NCI-H128 (cell line): ENCODE measurements around the gene SHANK3.

Experiments used
- DNase-seq: peaks from one replicate; lab custom pipeline; 2025; ENCODE audit not compliant: unreplicated experiment; lab: John Stamatoyannopoulos, UW

The SHANK3 gene

GRCh38 chr22:50711446-50712340, 39.1 kb downstream of the SHANK3 start:
- DNase-seq, result no peak

DNA sequence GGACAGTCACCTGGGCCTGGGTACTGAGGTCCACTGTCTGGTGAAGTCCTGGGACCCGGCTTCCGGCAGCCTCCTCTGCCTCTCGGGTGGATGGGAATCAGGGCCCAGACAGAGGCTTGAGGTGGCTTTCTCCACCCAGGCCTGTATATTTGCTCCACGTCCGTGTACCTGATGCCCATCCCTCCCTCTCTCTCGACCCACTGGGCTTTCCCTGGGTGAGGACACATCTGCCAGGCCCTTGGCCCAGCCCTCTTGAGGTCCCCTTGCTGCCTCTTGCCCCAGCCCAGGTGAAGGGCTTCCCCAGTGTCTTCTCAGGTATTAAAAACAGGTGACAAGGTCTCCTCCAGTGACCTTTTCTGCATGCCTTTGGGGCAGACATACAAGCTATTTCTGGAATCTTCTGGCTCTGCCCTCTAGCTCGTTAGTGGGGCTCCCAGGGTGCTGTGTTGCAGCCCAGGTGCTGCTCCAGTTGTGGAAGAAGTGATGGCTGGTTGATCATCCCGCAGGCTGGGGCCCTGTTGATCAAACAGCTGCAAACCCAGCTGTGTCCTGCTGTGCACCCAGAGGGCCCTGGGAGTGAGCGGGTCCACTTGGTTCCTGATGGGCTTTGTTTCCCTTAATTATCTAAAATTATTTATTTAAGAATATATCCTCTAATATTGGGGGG, 39.9 kb downstream of the SHANK3 start:
- DNase-seq, result no peak

- no peak for DNase-seq
These were observed 40.4 kb downstream of the SHANK3 start for GRCh38 chr22:50713008-50713385.

DNA sequence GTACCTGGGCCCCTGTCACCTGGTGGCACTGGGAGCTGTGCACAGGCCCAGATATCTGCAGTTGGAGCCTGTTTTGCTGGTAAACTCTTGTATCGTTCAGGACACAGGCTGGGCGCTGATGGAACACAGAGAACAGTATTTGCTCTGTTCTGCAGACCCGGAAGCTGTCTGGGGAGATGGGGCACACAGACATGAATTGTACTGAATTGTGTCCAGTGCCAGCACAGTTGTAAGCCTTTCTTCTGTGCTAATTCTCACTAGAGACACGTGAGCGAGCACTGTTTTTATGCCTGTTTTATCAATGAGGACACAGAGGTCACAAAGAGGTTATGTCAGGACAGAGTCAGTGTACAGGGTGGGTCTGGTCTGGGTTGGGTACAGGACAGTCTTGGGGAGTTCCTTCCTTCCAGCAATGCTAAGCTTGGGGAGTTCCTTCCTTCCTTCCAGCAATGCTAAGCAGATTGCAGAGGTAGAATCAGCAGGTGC, 41.0 kb downstream of the SHANK3 start:
- no peak for DNase-seq

DNA sequence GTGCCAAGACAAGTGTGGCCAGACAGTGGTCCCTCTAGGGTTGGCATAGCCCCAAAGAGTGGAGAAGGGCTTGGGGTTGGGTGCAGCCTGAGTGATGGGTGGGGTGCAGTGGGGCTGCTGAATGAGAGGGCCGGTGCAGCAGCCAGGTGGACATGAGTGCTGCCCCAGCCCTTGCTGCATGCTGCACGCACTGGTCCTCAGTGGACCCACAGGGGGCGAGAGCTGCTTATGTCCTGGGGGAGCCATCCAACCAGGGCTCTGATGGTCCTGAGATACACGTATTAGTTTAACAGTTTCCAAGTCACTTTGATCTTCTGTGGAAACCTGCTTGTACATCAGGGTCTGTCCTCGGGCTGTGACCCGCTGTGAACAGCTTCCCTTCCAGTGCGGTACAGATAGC, 41.5 kb downstream of the SHANK3 start:
- no peak for DNase-seq

- no peak for DNase-seq
These were observed 42.1 kb downstream of the SHANK3 start for GRCh38 chr22:50714631-50715179.

DNA sequence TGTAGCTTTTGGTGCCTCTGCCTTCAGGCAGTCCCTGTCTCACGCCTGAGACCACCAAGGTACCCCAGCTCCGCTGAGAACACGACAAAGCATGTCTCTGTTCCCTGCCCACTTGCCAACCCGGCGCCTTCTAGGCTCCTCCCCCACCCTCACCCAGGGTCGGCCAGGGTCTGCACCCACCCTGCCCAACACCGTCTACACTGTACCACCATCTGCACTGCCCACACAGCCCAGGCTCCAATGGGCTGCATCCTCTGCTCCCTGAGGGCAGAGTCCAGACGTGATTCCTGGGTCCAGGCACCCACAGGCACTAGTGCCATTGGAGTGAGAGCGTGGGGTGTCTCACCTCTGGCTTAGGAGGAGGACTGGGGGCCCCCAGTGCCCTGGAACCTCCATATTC, 42.6 kb downstream of the SHANK3 start:
- no peak for DNase-seq

- DNase-seq, result no peak
These were observed 43.2 kb downstream of the SHANK3 start for GRCh38 chr22:50715776-50716175.

GRCh38 chr22:50716290-50717024, 43.8 kb downstream of the SHANK3 start:
- no peak for DNase-seq

DNA sequence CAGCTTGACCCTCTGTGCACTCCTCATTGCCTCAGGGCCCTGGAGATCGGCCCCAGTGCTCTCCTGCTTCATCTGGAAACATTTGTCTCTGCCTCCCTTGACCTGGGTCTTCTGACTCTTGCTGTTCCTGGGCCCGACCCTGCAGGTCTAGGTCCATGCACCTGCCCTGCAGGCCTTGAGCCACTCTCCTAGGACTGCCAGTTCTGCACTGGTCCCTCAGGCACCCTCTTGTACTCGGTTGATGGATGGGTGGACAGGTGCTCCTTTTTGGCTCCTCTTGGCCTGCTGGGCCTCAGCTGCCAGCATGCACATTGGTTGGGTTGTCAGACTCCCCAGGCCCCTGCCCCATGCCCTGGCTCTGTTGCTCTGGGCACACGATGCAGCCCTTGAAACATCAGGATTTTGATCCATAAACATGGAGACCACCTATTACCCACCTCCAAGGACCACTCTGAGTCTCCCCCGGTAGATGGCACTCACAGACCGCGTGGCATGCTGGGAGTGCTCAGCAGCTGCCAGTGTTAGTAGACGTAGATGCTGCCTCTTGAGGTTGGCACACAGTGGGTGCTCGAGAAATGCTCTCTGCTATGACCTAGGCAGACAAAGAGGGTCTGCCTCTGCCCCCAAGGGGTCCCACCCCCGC, 45.2 kb downstream of the SHANK3 start:
- no peak for DNase-seq

GRCh38 chr22:50718352-50718709, 45.7 kb downstream of the SHANK3 start:
- DNase-seq, result no peak

DNA sequence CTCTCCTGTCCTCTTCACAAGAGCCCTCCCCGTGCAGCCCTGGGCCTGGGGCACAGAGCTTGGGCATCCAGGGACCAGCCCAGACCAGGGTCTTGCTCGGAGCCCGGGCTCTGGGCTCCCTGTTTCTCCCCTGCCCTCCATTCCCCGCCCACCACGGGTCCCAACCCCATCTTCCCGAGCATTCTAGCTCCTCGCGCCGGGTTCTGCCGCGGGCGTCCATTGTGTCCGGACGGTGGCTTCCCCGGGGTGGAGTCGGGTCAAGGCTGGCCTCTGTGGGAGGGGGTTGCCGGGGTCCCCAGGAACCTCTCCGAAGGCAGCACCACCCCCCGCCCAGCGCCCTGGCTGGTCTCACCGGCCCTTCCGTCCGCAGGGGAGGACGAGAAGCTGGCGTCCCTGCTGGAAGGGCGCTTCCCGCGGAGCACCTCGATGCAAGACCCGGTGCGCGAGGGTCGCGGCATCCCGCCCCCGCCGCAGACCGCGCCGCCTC, 47.2 kb downstream of the SHANK3 start:
- no peak for DNase-seq

GRCh38 chr22:50720301-50721256, 48.0 kb downstream of the SHANK3 start:
- no peak for DNase-seq

- DNase-seq, result no peak
These were observed 48.7 kb downstream of the SHANK3 start for GRCh38 chr22:50721257-50721844.

GRCh38 chr22:50722048-50722701, 49.6 kb downstream of the SHANK3 start:
- no peak for DNase-seq
